ENCODE results near the gene DMXL1.

DNA sequence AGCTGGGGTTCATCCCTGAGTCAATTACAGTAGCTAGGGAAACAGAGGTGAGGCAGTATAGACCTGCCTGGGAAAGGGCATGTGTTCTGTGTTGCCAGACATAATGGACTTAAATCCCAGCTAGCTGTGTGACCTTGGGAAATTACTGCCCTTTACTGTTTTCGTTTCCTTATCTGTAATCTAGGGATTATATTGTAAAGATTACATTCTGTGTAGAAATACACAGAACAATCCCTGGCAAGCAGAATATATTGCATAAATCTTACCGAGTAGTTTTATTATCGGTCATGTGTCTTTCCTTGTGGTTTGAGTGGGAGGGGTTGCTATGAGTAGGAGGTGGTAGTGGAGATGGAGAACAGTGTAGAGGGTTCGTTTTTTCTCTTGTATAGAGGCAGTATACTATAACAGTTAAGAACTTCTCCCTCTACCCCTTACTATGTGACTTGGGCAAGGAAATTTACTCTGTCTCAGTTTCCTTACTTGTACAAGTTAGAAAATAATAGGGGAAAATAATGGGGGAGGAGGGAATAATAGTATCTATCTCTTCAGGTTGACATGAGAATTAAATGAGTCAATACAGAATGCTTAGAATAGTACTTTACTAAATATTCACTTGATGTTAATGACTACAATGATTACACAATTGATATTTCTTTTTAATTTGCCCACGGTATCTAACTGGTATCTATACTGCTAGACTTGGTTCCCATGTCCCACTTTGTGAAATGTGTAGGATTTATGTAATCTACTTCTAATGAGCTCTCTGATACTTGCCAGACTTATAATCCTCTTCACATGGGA is 7.1 kb upstream of the DMXL1 start:
- TF ChIP-seq EZH2phosphoT487 (IDR thresholded peaks at IDR 0.05; ENCODE audit: insufficient read depth, low read depth): no peak
- TF ChIP-seq EZH2 (IDR thresholded peaks at IDR 0.05; ENCODE audit: insufficient read depth, poor library complexity, severe bottlenecking): no peak

Data from GM23248 (cell line).